Measurements from ENCODE around the gene FSCN2. TPM values are rescaled to one million over a fixed set of nuclear protein-coding genes. Genes with fewer than 3 reads are reported as not detected.

FSCN2 gene
- total RNA-seq, 1 experiment from 2014 or later, result 0.63 TPM

DNA sequence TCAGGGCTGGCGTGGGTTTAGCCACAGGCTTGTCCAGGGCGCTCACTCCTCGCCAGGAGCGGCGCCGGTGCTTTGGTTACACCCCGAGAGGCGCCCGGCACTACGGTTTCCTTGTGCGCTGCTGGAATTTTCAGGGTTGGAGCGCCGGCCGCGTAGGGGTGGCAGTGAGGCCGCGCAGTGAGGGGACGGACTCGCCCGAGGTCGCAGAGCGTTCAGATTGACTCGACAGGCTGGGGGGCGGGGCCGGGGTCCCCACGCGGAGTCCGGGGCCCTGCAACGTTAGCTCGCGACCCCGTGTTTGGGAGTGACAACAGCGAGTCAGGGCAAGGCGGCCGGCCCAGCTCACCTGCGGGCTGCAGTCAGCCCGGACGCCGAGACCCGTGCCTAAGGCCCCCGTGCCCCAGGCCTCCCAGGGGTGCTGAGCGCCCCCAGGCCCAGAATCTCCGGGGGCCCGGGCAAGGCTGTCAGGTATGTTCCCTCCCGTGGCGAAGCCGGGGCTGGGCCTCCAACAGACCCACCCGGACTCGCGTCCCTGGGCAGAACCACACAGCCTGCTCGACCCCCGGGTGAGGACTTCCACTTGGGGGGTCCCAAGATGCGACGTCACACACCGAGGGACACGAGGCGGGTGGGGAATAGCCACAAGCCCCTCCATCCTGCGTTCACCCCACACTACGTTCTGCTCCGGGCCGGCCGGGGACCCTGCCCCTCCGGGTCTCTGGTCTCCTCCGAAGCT, 14.3 kb upstream of the FSCN2 start:
- Histone ChIP-seq H2AFZ (ENCODE audit: low read length) (no peak overlapping the region), H3K27me3 (ENCODE audit: low read length) (no peaks in the 10 kb centered on the region), H3K4me1 (ENCODE audit: low read length) (peaks cover 69% of the 10 kb centered on the region), H3K79me2 (ENCODE audit: low read length) (peaks cover 11% of the 10 kb centered on the region), H3K4me2 (ENCODE audit: low read depth, low read length, poor library complexity, severe bottlenecking) (peak overlapping the region; percentile 94), H3K9me2 (replicated peaks; ENCODE audit: insufficient read depth, low read length) (no peaks in the 10 kb centered on the region), H3K9me3 (ENCODE audit: low read length) (no peaks in the 10 kb centered on the region), H3K9ac (ENCODE audit: low read length) (peak overlapping the region; percentile 90), H3K27ac (ENCODE audit: low read length) (peak overlapping the region; percentile 93), H3K4me3 (ENCODE audit: low read length) (peak overlapping the region; percentile 68), H4K20me1 (ENCODE audit: insufficient read depth, low read depth, low read length) (peaks cover 28% of the 10 kb centered on the region), H3K36me3 (ENCODE audit: insufficient read depth, low read length) (peaks cover 27% of the 10 kb centered on the region)
- peak; percentile 79 for DNase-seq

DNA sequence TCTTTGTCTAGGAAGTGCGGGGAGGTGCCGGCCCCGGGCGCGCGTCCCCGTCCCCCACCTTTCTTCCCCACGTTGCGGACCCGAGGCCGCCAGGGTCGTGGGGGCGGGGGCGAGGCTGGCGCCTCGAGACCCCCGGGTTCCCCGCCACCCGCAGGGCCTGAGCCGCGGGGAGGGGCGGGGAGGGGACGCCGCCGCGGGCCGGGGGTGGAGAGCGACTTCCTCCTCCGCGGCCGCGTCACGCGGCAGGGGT, 13.8 kb upstream of the FSCN2 start:
- H3K27ac ChIP-seq (ENCODE audit: low read length), result peak overlapping the region; percentile 93
- no peaks in the 10 kb centered on the region for H3K9me3 ChIP-seq (ENCODE audit: low read length)
- H3K4me1 ChIP-seq (ENCODE audit: low read length), result peaks cover 69% of the 10 kb centered on the region
- peaks cover 27% of the 10 kb centered on the region for H3K36me3 ChIP-seq (ENCODE audit: insufficient read depth, low read length)
- DNase-seq, result no peak
- H3K79me2 ChIP-seq (ENCODE audit: low read length), result peaks cover 11% of the 10 kb centered on the region
- H3K4me2 ChIP-seq (ENCODE audit: low read depth, low read length, poor library complexity, severe bottlenecking), result peak overlapping the region; percentile 94
- peak overlapping the region; percentile 68 for H3K4me3 ChIP-seq (ENCODE audit: low read length)
- H3K9ac ChIP-seq (ENCODE audit: low read length), result peak overlapping the region; percentile 90
- peaks cover 30% of the 10 kb centered on the region for H4K20me1 ChIP-seq (ENCODE audit: insufficient read depth, low read depth, low read length)
- H3K27me3 ChIP-seq (ENCODE audit: low read length), result no peaks in the 10 kb centered on the region
- H2AFZ ChIP-seq (ENCODE audit: low read length), result no peak overlapping the region
- H3K9me2 ChIP-seq (replicated peaks; ENCODE audit: insufficient read depth, low read length), result no peaks in the 10 kb centered on the region

DNA sequence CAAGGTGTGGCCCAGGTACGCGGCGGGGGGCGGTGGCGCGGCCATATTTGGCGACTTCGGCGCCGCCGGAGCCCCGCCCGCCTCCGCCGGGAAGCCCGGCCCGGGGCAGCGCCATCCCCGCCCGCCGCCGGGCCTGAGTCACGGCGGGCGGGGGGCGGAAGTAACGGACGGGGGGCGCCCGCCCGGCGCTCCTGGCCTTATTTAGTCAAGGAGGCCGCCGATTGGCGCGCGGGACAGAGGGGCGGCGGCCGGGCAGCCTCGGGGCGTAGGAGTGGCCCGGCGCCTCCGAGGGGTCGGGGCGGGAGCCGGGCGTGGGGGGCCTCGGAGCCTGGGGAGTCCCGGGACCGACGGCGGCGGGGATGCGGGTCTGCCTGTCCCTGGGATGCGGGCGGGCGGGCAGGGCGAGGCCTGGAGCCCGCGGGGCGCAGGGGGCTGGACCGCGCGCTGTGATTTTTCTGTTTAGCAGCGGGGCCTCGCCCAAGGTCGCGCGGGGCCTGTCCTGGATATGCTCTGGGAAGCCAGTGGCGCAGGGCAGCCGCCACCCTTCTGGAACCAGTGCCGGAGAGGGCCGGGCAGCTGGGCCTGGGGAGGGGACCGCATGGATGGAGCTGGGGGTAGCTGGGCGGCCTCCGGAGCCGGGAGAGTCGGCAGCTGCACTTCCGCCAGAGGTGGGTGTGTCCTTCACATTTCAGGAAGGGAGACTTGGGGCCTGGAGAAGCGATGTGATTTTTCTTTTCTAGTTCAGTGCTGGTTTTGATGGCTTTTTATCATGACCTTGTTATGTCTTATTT, 13.2 kb upstream of the FSCN2 start:
- H2AFZ ChIP-seq (ENCODE audit: low read length), result no peak overlapping the region
- H3K36me3 ChIP-seq (ENCODE audit: insufficient read depth, low read length), result peaks cover 26% of the 10 kb centered on the region
- H3K27me3 ChIP-seq (ENCODE audit: low read length), result no peaks in the 10 kb centered on the region
- H3K9me2 ChIP-seq (replicated peaks; ENCODE audit: insufficient read depth, low read length), result no peaks in the 10 kb centered on the region
- H3K9ac ChIP-seq (ENCODE audit: low read length), result peak overlapping the region; percentile 90
- peaks cover 32% of the 10 kb centered on the region for H4K20me1 ChIP-seq (ENCODE audit: insufficient read depth, low read depth, low read length)
- peak overlapping the region; percentile 94 for H3K4me2 ChIP-seq (ENCODE audit: low read depth, low read length, poor library complexity, severe bottlenecking)
- H3K27ac ChIP-seq (ENCODE audit: low read length), result peak overlapping the region; percentile 93
- peaks cover 68% of the 10 kb centered on the region for H3K4me1 ChIP-seq (ENCODE audit: low read length)
- no peaks in the 10 kb centered on the region for H3K9me3 ChIP-seq (ENCODE audit: low read length)
- peak overlapping the region; percentile 68 for H3K4me3 ChIP-seq (ENCODE audit: low read length)
- H3K79me2 ChIP-seq (ENCODE audit: low read length), result peaks cover 11% of the 10 kb centered on the region
- DNase-seq, result peak; percentile 88

DNA sequence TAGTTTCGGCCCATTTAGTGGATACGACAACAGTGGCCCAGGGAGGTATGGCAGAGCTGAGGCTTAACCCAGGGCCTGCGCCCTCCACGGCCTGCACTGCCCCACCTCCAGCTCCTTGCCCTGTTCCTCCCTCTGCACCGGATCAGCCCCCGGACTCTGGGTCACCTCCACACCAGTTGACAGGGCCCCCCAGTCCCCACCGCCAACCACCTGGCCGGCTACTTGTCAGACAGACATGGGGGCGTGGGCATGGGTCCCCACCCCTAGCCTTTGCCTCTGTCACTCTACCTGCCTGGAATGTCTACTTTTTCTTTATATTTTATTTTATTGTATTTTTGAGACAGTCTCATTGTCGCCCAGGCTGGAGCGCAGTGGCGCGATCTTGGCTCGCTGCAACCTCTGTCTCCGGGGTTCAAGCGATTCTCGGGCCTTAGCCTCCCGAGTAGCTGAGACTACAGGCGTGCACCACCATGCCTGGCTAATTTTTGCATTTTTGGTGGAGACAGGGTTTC, 12.6 kb upstream of the FSCN2 start:
- Histone ChIP-seq H3K9me3 (ENCODE audit: low read length) (no peaks in the 10 kb centered on the region), H2AFZ (ENCODE audit: low read length) (no peak overlapping the region), H3K4me1 (ENCODE audit: low read length) (peaks cover 62% of the 10 kb centered on the region), H3K27ac (ENCODE audit: low read length) (peak overlapping the region; percentile 93), H4K20me1 (ENCODE audit: insufficient read depth, low read depth, low read length) (peaks cover 31% of the 10 kb centered on the region), H3K27me3 (ENCODE audit: low read length) (no peaks in the 10 kb centered on the region), H3K4me2 (ENCODE audit: low read depth, low read length, poor library complexity, severe bottlenecking) (peak overlapping the region; percentile 94), H3K79me2 (ENCODE audit: low read length) (peaks cover 11% of the 10 kb centered on the region), H3K4me3 (ENCODE audit: low read length) (peak overlapping the region; percentile 68), H3K9me2 (replicated peaks; ENCODE audit: insufficient read depth, low read length) (no peaks in the 10 kb centered on the region), H3K36me3 (ENCODE audit: insufficient read depth, low read length) (peaks cover 19% of the 10 kb centered on the region), H3K9ac (ENCODE audit: low read length) (peak overlapping the region; percentile 90)
- DNase-seq, result no peak

DNA sequence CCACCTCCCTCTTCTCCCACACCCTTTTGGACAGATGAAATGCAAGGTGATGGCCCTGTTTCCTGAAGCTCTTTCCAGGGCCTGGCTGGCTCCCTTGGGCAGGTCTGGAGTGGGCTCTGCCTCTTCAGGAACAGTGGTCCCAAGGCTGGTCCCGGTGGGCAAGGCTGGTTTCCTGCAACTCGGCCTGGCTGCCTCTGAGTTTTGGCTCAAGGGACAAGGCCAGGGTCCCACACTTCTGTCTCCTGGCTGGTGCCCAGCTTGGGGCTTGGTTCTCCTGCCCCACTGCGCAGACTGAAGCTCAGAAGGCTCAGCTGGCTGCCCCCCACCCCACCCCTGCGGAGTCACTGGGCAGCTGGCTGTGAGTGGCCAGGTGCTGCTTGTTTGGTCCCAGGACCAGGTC, 11.7 kb upstream of the FSCN2 start:
- peaks cover 9% of the 10 kb centered on the region for H3K79me2 ChIP-seq (ENCODE audit: low read length)
- peaks cover 22% of the 10 kb centered on the region for H4K20me1 ChIP-seq (ENCODE audit: insufficient read depth, low read depth, low read length)
- H3K9me3 ChIP-seq (ENCODE audit: low read length), result no peaks in the 10 kb centered on the region
- H3K4me3 ChIP-seq (ENCODE audit: low read length), result peak overlapping the region; percentile 68; the same call in 1 of the 2 replicates
- H3K36me3 ChIP-seq (ENCODE audit: insufficient read depth, low read length), result peaks cover 11% of the 10 kb centered on the region
- peaks cover 53% of the 10 kb centered on the region for H3K4me1 ChIP-seq (ENCODE audit: low read length)
- H2AFZ ChIP-seq (ENCODE audit: low read length), result no peak overlapping the region
- H3K9ac ChIP-seq (ENCODE audit: low read length), result peak overlapping the region; percentile 90
- H3K27me3 ChIP-seq (ENCODE audit: low read length), result no peaks in the 10 kb centered on the region
- no peak for DNase-seq
- no peaks in the 10 kb centered on the region for H3K9me2 ChIP-seq (replicated peaks; ENCODE audit: insufficient read depth, low read length)
- no peak overlapping the region for H3K27ac ChIP-seq (ENCODE audit: low read length)
- peak overlapping the region; percentile 94 for H3K4me2 ChIP-seq (ENCODE audit: low read depth, low read length, poor library complexity, severe bottlenecking)

DNA sequence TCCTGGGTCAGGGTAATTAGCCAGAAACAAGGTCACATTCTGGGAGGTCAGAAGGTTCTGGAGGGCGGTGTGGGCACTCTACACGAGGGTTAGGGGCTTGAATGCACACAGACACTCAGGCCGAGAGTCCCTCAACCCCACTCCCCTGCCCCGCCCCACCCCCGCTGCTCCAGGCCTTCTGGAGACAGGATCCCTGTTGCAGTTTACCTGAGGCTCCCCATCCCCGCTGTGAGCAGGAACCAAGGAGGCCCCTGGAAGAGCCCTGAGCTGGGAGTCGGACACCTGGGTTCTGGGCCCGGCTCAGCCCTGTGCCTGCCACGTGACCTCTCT, 11.2 kb upstream of the FSCN2 start:
- Histone ChIP-seq H3K9me3 (ENCODE audit: low read length) (no peaks in the 10 kb centered on the region), H3K9ac (ENCODE audit: low read length) (peak overlapping the region; percentile 90), H3K9me2 (replicated peaks; ENCODE audit: insufficient read depth, low read length) (no peaks in the 10 kb centered on the region), H3K4me2 (ENCODE audit: low read depth, low read length, poor library complexity, severe bottlenecking) (peak overlapping the region; percentile 94), H2AFZ (ENCODE audit: low read length) (no peak overlapping the region), H3K79me2 (ENCODE audit: low read length) (peaks cover 6% of the 10 kb centered on the region; the same call in 1 of the 2 replicates), H3K4me3 (ENCODE audit: low read length) (peak overlapping the region; percentile 68; the same call in 1 of the 2 replicates), H3K27me3 (ENCODE audit: low read length) (no peaks in the 10 kb centered on the region), H3K36me3 (ENCODE audit: insufficient read depth, low read length) (peaks cover 6% of the 10 kb centered on the region), H4K20me1 (ENCODE audit: insufficient read depth, low read depth, low read length) (peaks cover 17% of the 10 kb centered on the region), H3K27ac (ENCODE audit: low read length) (no peak overlapping the region), H3K4me1 (ENCODE audit: low read length) (peaks cover 51% of the 10 kb centered on the region)
- no peak for DNase-seq

DNA sequence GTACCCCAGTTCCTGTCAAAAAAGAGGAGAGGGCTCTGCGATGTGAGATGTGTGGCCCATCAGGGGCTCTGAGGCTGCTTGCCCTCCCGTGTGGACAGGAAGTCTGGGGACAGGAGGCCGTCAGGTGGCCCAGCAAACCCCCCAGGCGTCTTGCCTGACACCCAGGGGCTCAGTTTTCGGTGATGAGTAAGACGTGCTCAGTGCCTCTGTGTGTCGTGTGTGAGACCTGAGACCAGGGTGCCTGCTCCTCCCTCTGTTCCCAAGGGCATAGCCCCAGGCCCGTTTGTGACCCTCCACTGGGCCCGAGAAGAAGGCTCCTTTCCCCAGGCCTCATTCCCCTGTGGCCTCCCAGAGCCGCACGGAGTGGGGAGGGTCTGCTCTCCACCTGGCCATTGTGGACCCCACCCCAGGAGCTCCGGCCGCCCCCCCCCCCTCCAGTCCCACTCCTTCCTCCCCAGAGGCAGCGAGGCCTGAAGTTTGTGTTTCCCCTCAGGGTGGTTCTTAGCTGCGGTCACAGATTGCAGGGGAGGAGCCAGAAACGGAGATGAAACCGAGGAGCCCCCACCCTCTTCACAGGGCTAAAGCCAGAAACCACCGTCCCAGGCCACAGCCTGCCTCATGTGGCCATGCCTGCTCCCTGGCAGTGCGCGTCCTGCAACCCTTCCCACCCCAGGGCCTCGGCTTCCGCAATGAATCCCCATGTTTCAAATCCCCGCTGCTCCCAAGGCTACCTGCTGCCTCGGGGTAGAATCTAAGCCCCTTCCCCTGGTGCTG, 10.7 kb upstream of the FSCN2 start:
- DNase-seq, result peak; percentile 65
- Histone ChIP-seq H3K9me2 (replicated peaks; ENCODE audit: insufficient read depth, low read length) (no peaks in the 10 kb centered on the region), H3K27ac (ENCODE audit: low read length) (no peak overlapping the region), H3K4me3 (ENCODE audit: low read length) (peak overlapping the region; percentile 68; the same call in 1 of the 2 replicates), H3K79me2 (ENCODE audit: low read length) (0 out of 2 replicates have a peak, but pooled peaks cover under 1% of the 10 kb centered on the region), H3K9me3 (ENCODE audit: low read length) (no peaks in the 10 kb centered on the region), H3K9ac (ENCODE audit: low read length) (peak overlapping the region; percentile 43), H2AFZ (ENCODE audit: low read length) (no peak overlapping the region), H4K20me1 (ENCODE audit: insufficient read depth, low read depth, low read length) (peaks cover 12% of the 10 kb centered on the region; the same call in 1 of the 2 replicates), H3K4me2 (ENCODE audit: low read depth, low read length, poor library complexity, severe bottlenecking) (peak overlapping the region; percentile 94), H3K36me3 (ENCODE audit: insufficient read depth, low read length) (0 out of 2 replicates have a peak, but pooled peaks cover under 1% of the 10 kb centered on the region), H3K4me1 (ENCODE audit: low read length) (peaks cover 51% of the 10 kb centered on the region), H3K27me3 (ENCODE audit: low read length) (no peaks in the 10 kb centered on the region)

Measured in Karpas-422 (cell line).